GM12878 (cell line): ENCODE measurements around the gene PRKAR1A. TPM values are rescaled to one million over a fixed set of nuclear protein-coding genes. Genes with fewer than 3 reads are reported as not detected.

Experiments used
- ATAC-seq: fragments of 200-7000 bp; cut with Tn5 transposase; 3 replicates; pipeline ENCODE4 v1.9.1; 2020; ENCODE audit warnings: mild to moderate bottlenecking, moderate library complexity
- BruUV-seq: library from RNA; stranded (reverse); fragments of 400-500 nt; replicated peaks from 2 replicates; lab custom pipeline; 2021; lab: Mats Ljungman, UMichigan
- CTCF ChIA-PET: fragments of 300-600 bp; sonication (Branson Sonifier 250); formaldehyde crosslinking; extraction: SDS; loops from one replicate; lab custom pipeline; 2021; ENCODE audit warnings: inconsistent platforms; lab: Yijun Ruan, JAX
- POLR2A ChIA-PET: fragments of 350-600 bp; formaldehyde crosslinking; extraction: SDS; loops from one replicate; lab custom pipeline; 2021; ENCODE audit warnings: inconsistent platforms; lab: Charles Lee
- RAD21 ChIA-PET: fragments of 300-600 bp; sonication (Branson Sonifier 250); formaldehyde crosslinking; loops from one replicate; lab custom pipeline; 2023; ENCODE audit warnings: antibody characterized with exemption; ENCODE audit not compliant: unreplicated experiment; lab: Charles Lee
- SMC1A ChIA-PET: fragments of 300-600 bp; sonication (Branson Sonifier 250); formaldehyde crosslinking; loops from one replicate; lab custom pipeline; 2023; ENCODE audit not compliant: unreplicated experiment, uncharacterized antibody; lab: Charles Lee
- DNase-seq: peaks from one replicate; pipeline ENCODE4 v3.0.0-alpha.2; 2011; ENCODE audit warnings: low read depth, low spot score
- FAIRE-seq: peaks from 3 replicates; lab custom pipeline; 2011; peaks lifted over from hg19 to GRCh38; lab: Jason Lieb, UNC
- H2AFZ ChIP-seq: 2 replicates; pipeline ENCODE4 v1.6.0; 2011; ENCODE audit warnings: low read depth, low read length, control low read depth; ENCODE audit not compliant: control insufficient read depth
- H3K27ac ChIP-seq: 2 replicates; pipeline ENCODE4 v1.5.1; 2011; ENCODE audit warnings: control low read depth; ENCODE audit not compliant: control insufficient read depth, insufficient read depth
- H3K27me3 ChIP-seq, 2 experiments: replicated peaks in 1 of 2; 2 replicates each; pipeline versions ENCODE4 v1.6.0 to v1.6.1; 2011; ENCODE audit warnings: low read length in 1 of 2; ENCODE audit not compliant: control insufficient read depth in 2 of 2, insufficient read depth in 2 of 2
- H3K36me3 ChIP-seq, 2 experiments: 2 replicates each; pipeline ENCODE4 v1.5.1; 2011; ENCODE audit warnings: low read length in 1 of 2; ENCODE audit not compliant: control insufficient read depth in 2 of 2, insufficient read depth in 2 of 2
- H3K4me1 ChIP-seq: 2 replicates; pipeline ENCODE4 v1.6.1; 2011; ENCODE audit warnings: mild to moderate bottlenecking, low read length, moderate library complexity, mixed read lengths; ENCODE audit not compliant: control insufficient read depth, insufficient read depth
- H3K4me2 ChIP-seq: 2 replicates; pipeline ENCODE4 v1.6.0; 2011; ENCODE audit warnings: control low read depth; ENCODE audit not compliant: control insufficient read depth, insufficient read depth
- H3K4me3 ChIP-seq: fragments of 200-600 bp; sonication (generic); 2 replicates; pipeline ENCODE4 v1.5.1; 2016
- H3K79me2 ChIP-seq: 2 replicates; pipeline ENCODE4 v1.6.0; 2011; ENCODE audit warnings: low read length; ENCODE audit not compliant: control insufficient read depth, insufficient read depth
- H3K9ac ChIP-seq: 2 replicates; pipeline ENCODE4 v1.8.0; 2011; ENCODE audit warnings: low read length, control low read depth, mixed read lengths; ENCODE audit not compliant: control insufficient read depth, insufficient read depth
- H3K9me3 ChIP-seq: replicated peaks from 3 replicates; pipeline ENCODE4 v1.5.1; 2011; ENCODE audit warnings: mild to moderate bottlenecking, low read length; ENCODE audit not compliant: control insufficient read depth, insufficient read depth
- H4K20me1 ChIP-seq: 2 replicates; pipeline ENCODE4 v1.6.0; 2011; ENCODE audit not compliant: control insufficient read depth, insufficient read depth
- SUZ12 ChIP-seq: fragments of 200-600 bp; sonication (generic); IDR thresholded peaks from one replicate; pipeline ENCODE4 v1.6.1; 2018; ENCODE audit warnings: antibody characterized with exemption, mild to moderate bottlenecking; ENCODE audit not compliant: unreplicated experiment
- ZNF24 ChIP-seq: fragments of 450-650 bp; IDR thresholded peaks from 2 replicates; pipeline ENCODE4 v1.6.1; 2017; ENCODE audit warnings: antibody characterized with exemption, mild to moderate bottlenecking
- WGBS: methylation state at CpG from one replicate; pipeline ENCODE4 v1.1.6; 2016; ENCODE audit warnings: low lambda C conversion rate; ENCODE audit not compliant: insufficient replicate concordance, insufficient coverage; ENCODE audit errors: missing lambda C conversion rate; 5-methylcytosine and 5-hydroxymethylcytosine counted together
- in situ Hi-C: fragments of 300-500 bp; cut with MboI; formaldehyde crosslinking; loops from 9 replicates; pipeline ENCODE4 v1.14.3; 2018; ENCODE audit warnings: mixed read lengths
- intact Hi-C: fragments of 100-400 bp; cut with micrococcal nuclease; formaldehyde crosslinking; loops from one replicate; pipeline ENCODE4 v1.14.2; 2022; ENCODE audit not compliant: unreplicated experiment
- polyA plus RNA-seq, 11 experiments: library from polyadenylated mRNA; depleted of rRNA in 4 of 11; unstranded in 6 of 11; stranded (reverse) in 5 of 11; fragments of >200 nt; fragmentation: Nextera tagmentation in 4 of 11; fragmentation: Illumina TruSeq in 1 of 11; extraction: Ambion mirVana in 4 of 11; extraction: Trizol in 1 of 11; gene quantifications; 1 replicate in 1 of 11; 2 replicates in 10 of 11; pipeline versions ENCODE4 v1.2.1 to v1.2.3, GENCODE V29; 2011 to 2016; ENCODE audit warnings: inconsistent platforms in 2 of 11, missing spikeins in 2 of 11, low read depth in 1 of 11
- total RNA-seq, 4 experiments: library from RNA; depleted of rRNA in 3 of 4; stranded (reverse); fragments of >200 nt in 3 of 4; fragmentation: Illumina TruSeq in 1 of 4; extraction: Trizol in 1 of 4; gene quantifications; 2 replicates each; pipeline versions ENCODE4 v1.2.1 to v1.2.3, GENCODE V29; 2013 to 2021

The PRKAR1A gene
- total and polyA plus RNA-seq, 10 of the 15 experiments (the other 5 are each of a cell fraction or from before 2014, with no cell fraction given) = 29.1 to 200 (median 125) TPM

DNA sequence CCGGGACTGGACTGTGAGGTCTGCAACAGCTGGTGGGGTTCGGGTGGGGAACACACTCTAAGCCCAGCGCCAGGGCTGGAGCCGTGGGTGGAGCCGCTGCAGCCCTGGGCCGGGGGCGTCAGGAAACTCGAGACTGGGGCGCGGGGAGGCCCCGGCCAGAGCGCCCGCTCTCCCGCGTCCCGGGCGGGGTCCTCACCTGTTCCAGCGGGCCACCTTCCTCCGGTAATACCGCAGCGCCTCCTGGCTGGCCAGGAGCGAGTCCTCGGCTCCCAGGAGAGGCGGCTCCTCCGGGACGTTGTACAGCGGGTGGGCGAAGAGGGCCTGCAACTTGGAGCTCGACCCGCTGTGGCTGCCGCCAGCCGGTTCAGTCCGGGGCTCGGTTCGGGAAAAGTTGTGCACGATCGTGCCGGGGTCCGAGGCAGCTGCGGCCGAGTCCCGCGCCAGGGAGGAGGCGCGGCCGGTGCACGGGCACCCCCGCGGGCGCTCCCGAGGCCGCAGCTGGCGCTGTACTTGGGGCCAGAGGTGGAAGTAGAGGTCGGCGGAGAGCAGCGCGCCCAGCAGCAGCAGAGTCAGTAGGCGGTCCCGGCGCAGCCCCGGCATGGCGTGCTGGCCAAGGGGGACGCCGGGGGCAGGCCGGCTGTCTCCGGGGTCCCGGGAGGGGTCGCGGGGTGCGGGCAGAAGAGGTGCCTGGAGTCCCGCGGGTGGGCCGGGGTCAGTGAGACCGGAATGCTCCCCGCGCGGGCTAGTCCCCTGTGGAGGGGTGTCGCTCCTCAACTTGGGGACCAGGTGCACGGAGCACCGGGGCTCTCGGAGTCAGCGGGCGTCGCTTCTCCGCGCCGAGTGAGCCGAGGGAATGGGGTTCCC lies 88.1 kb downstream of the PRKAR1A start:
- peak overlapping the region; percentile 33; the same call in 1 of the 2 replicates for H3K4me2 ChIP-seq
- H4K20me1 ChIP-seq = no peaks in the 10 kb centered on the region
- peak; percentile 99 for TF ChIP-seq SUZ12
- TF ChIP-seq ZNF24 = no peak
- TF ChIP-seq, all 136 proteins: peak for 1
- Histone ChIP-seq H3K9ac (no peak overlapping the region), H3K4me1 (no peaks in the 10 kb centered on the region), H2AFZ (no peak overlapping the region), H3K27me3 (peaks cover 3 to 18% of the 10 kb centered on the region in 2 experiments), H3K36me3 (no peaks in the 10 kb centered on the region), H3K27ac (no peak overlapping the region), H3K4me3 (no peak overlapping the region), H3K79me2 (no peaks in the 10 kb centered on the region), H3K9me3 (no peaks in the 10 kb centered on the region)
- ChIA-PET RAD21 (no interaction called here), CTCF (no interaction called here), POLR2A (no interaction called here), SMC1A (no interaction called here)
- no peak for DNase-seq
- in situ Hi-C loops = no loop called here
- no peak for ATAC-seq
- FAIRE-seq = no peak
- WGBS = 7% methylated on average over 62 of the region's 88 CpGs
- BruUV-seq = no TSS peak
- intact Hi-C loops = no loop called here

Other genes with a start within 250 kb of the PRKAR1A start
- gene SLC16A6, start 221.3 kb upstream of the PRKAR1A start, total RNA-seq (2014; rRNA removed) = 7.5 TPM in 2 replicates
- gene SLC16A6, start 221.3 kb upstream of the PRKAR1A start, total RNA-seq (2014; rRNA removed; fragmentation: Illumina TruSeq; extraction: Trizol) = 7.7 and 8.0 TPM in 2 replicates
- gene SLC16A6, start 221.3 kb upstream of the PRKAR1A start, total RNA-seq (2021) = 7.6 and 8.1 TPM in 2 replicates
- 5.5 and 6.8 TPM in 2 replicates for gene SLC16A6, start 221.3 kb upstream of the PRKAR1A start, polyA plus RNA-seq (2011; rRNA removed)
- gene SLC16A6, start 221.3 kb upstream of the PRKAR1A start, polyA plus RNA-seq (2014; fragmentation: Illumina TruSeq; extraction: Trizol) = 8.8 and 8.9 TPM in 2 replicates
- 1 to 10 TPM; 2.4 to 2.9 TPM for gene SLC16A6, start 221.3 kb upstream of the PRKAR1A start, polyA plus RNA-seq (2014; fragmentation: Nextera tagmentation; extraction: Ambion mirVana)
- 5.8 and 6.6 TPM in 2 replicates for gene SLC16A6, start 221.3 kb upstream of the PRKAR1A start, polyA plus RNA-seq (2014; rRNA removed)
- gene SLC16A6, start 221.3 kb upstream of the PRKAR1A start, polyA plus RNA-seq (2016; fragmentation: Nextera tagmentation; extraction: Ambion mirVana) = 1 to 10 TPM; 4.1 to 5.3 TPM
- gene ARSG, start 220.9 kb upstream of the PRKAR1A start, total RNA-seq (2014; rRNA removed) = 6.6 and 10.4 TPM in 2 replicates
- gene ARSG, start 220.9 kb upstream of the PRKAR1A start, total RNA-seq (2014; rRNA removed; fragmentation: Illumina TruSeq; extraction: Trizol) = 9.2 and 9.8 TPM in 2 replicates
- 7.7 and 9.0 TPM in 2 replicates for gene ARSG, start 220.9 kb upstream of the PRKAR1A start, total RNA-seq (2021)
- gene ARSG, start 220.9 kb upstream of the PRKAR1A start, polyA plus RNA-seq (2011; rRNA removed) = 7.5 and 9.3 TPM in 2 replicates
- 13.5 and 16.6 TPM in 2 replicates for gene ARSG, start 220.9 kb upstream of the PRKAR1A start, polyA plus RNA-seq (2014; fragmentation: Illumina TruSeq; extraction: Trizol)
- gene ARSG, start 220.9 kb upstream of the PRKAR1A start, polyA plus RNA-seq (2014; fragmentation: Nextera tagmentation; extraction: Ambion mirVana) = 1 to 10 TPM; 2.9 to 3.2 TPM
- gene ARSG, start 220.9 kb upstream of the PRKAR1A start, polyA plus RNA-seq (2014; rRNA removed) = 6.8 and 7.4 TPM in 2 replicates
- 1 to 10 TPM; 8.3 to 9.2 TPM for gene ARSG, start 220.9 kb upstream of the PRKAR1A start, polyA plus RNA-seq (2016; fragmentation: Nextera tagmentation; extraction: Ambion mirVana)
- 26.9 and 35.0 TPM in 2 replicates for gene WIPI1, start 54.9 kb upstream of the PRKAR1A start, total RNA-seq (2014; rRNA removed)
- 25.5 and 26.8 TPM in 2 replicates for gene WIPI1, start 54.9 kb upstream of the PRKAR1A start, total RNA-seq (2014; rRNA removed; fragmentation: Illumina TruSeq; extraction: Trizol)
- gene WIPI1, start 54.9 kb upstream of the PRKAR1A start, total RNA-seq (2021) = 23.9 and 24.2 TPM in 2 replicates
- 11.1 and 11.7 TPM in 2 replicates for gene WIPI1, start 54.9 kb upstream of the PRKAR1A start, polyA plus RNA-seq (2011; rRNA removed)
- gene WIPI1, start 54.9 kb upstream of the PRKAR1A start, polyA plus RNA-seq (2014; fragmentation: Illumina TruSeq; extraction: Trizol) = 28.8 and 34.6 TPM in 2 replicates
- 1 to 10 TPM; 6.5 to 7.1 TPM for gene WIPI1, start 54.9 kb upstream of the PRKAR1A start, polyA plus RNA-seq (2014; fragmentation: Nextera tagmentation; extraction: Ambion mirVana)
- gene WIPI1, start 54.9 kb upstream of the PRKAR1A start, polyA plus RNA-seq (2014; rRNA removed) = 26.0 and 37.7 TPM in 2 replicates
- 10 to 100 TPM; 39.1 to 44.5 TPM for gene WIPI1, start 54.9 kb upstream of the PRKAR1A start, polyA plus RNA-seq (2016; fragmentation: Nextera tagmentation; extraction: Ambion mirVana)
- gene FAM20A, start 88.9 kb downstream of the PRKAR1A start, total RNA-seq (2014; rRNA removed) = not detected in 2 replicates
- not detected in 2 replicates for gene FAM20A, start 88.9 kb downstream of the PRKAR1A start, total RNA-seq (2014; rRNA removed; fragmentation: Illumina TruSeq; extraction: Trizol)
- not detected in 2 replicates for gene FAM20A, start 88.9 kb downstream of the PRKAR1A start, total RNA-seq (2021)
- gene FAM20A, start 88.9 kb downstream of the PRKAR1A start, polyA plus RNA-seq (2011; rRNA removed) = not detected in 2 replicates
- gene FAM20A, start 88.9 kb downstream of the PRKAR1A start, polyA plus RNA-seq (2014; fragmentation: Illumina TruSeq; extraction: Trizol) = not detected in 2 replicates
- gene FAM20A, start 88.9 kb downstream of the PRKAR1A start, polyA plus RNA-seq (2014; fragmentation: Nextera tagmentation; extraction: Ambion mirVana) = not detected
- not detected in 2 replicates for gene FAM20A, start 88.9 kb downstream of the PRKAR1A start, polyA plus RNA-seq (2014; rRNA removed)
- gene FAM20A, start 88.9 kb downstream of the PRKAR1A start, polyA plus RNA-seq (2016; fragmentation: Nextera tagmentation; extraction: Ambion mirVana) = under 1 TPM in 1 of 2 experiments, not detected in 1; 0.13 TPM